K562 (cell line): ENCODE measurements around the gene PRKAR1B. TPM values are rescaled to one million over a fixed set of nuclear protein-coding genes. Genes with fewer than 3 reads are reported as not detected.

Experiments
- ATAC-seq: fragments of 200-7000 bp; cut with Tn5 transposase; 3 replicates; pipeline ENCODE4 v1.9.1; 2020; ENCODE audit warnings: moderate library complexity
- BruUV-seq: library from RNA; stranded (reverse); fragments of 400-500 nt; replicated peaks from 2 replicates; lab custom pipeline; 2021; lab: Mats Ljungman, UMichigan
- CTCF ChIA-PET: fragments of 300-600 bp; formaldehyde crosslinking; extraction: SDS; loops from one replicate; lab custom pipeline; 2021; ENCODE audit warnings: low intra/inter-chr PET ratio; lab: Yijun Ruan, JAX
- POLR2A ChIA-PET: fragments of 300-600, 350-650 bp; sonication (Branson Sonifier 250); formaldehyde crosslinking; extraction: SDS; loops from one replicate; lab custom pipeline; 2021; ENCODE audit warnings: antibody characterized with exemption, inconsistent platforms; lab: Yijun Ruan, JAX
- DNase-seq, 4 experiments: peaks; one replicate each; pipeline versions ENCODE4 v3.0.0 to v3.0.0-alpha.2; 2011 to 2018; ENCODE audit warnings: low spot score in 3 of 4, mixed read lengths in 3 of 4; ENCODE audit errors: extremely low read depth in 1 of 4
- FAIRE-seq: peaks from 2 replicates; lab custom pipeline; 2011; peaks lifted over from hg19 to GRCh38; lab: Jason Lieb, UNC
- H2AFZ ChIP-seq: 2 replicates; pipeline ENCODE4 v1.6.0; 2011; ENCODE audit warnings: low read depth, low read length, control low read depth, inconsistent platforms
- H3K27ac ChIP-seq: fragments of 200-600 bp; 3 replicates; pipeline ENCODE4 v1.8.0; 2011; ENCODE audit warnings: low read depth, mild to moderate bottlenecking, control low read depth, inconsistent platforms, low read length, moderate library complexity, mixed read lengths; ENCODE audit errors: extremely low read depth
- H3K27me3 ChIP-seq, 2 experiments: fragments of 300-600 bp in 1 of 2; 2 replicates in 1 of 2; 3 replicates in 1 of 2; pipeline versions ENCODE4 v1.6.0 to v1.8.0; 2011; ENCODE audit warnings: inconsistent platforms in 2 of 2, low read length in 2 of 2, mild to moderate bottlenecking in 1 of 2, mixed read lengths in 1 of 2, moderate library complexity in 1 of 2; ENCODE audit not compliant: control insufficient read depth in 2 of 2, insufficient read depth in 2 of 2
- H3K36me3 ChIP-seq: fragments of 300-600 bp; 3 replicates; pipeline ENCODE4 v1.8.0; 2011; ENCODE audit warnings: mild to moderate bottlenecking, low read length, inconsistent platforms; ENCODE audit not compliant: control insufficient read depth, insufficient read depth
- H3K4me1 ChIP-seq, 2 experiments: fragments of 200-600 bp in 1 of 2; replicated peaks in 1 of 2; 2 replicates in 1 of 2; 3 replicates in 1 of 2; pipeline versions ENCODE4 v1.5.1 to v1.8.0; 2011; ENCODE audit warnings: inconsistent platforms in 2 of 2, low read length in 2 of 2, mild to moderate bottlenecking in 1 of 2, mixed read lengths in 1 of 2, moderate library complexity in 1 of 2; ENCODE audit not compliant: control insufficient read depth in 2 of 2, insufficient read depth in 2 of 2
- H3K4me2 ChIP-seq: 2 replicates; pipeline ENCODE4 v1.6.1; 2011; ENCODE audit warnings: low read length, control low read depth, inconsistent platforms, mixed read lengths; ENCODE audit not compliant: insufficient read depth
- H3K4me3 ChIP-seq: fragments of 200-600 bp; sonication (generic), shearing (Covaris generic); 2 replicates; pipeline ENCODE4 v1.5.1; 2016; ENCODE audit warnings: control low read depth, inconsistent platforms
- H3K79me2 ChIP-seq: fragments of 200-600 bp; 3 replicates; pipeline ENCODE4 v1.8.0; 2011; ENCODE audit warnings: low read length, inconsistent platforms; ENCODE audit not compliant: control insufficient read depth, insufficient read depth
- H3K9ac ChIP-seq, 2 experiments: 2 replicates each; pipeline versions ENCODE4 v1.6.0 to v1.6.1; 2011; ENCODE audit warnings: low read depth in 2 of 2, low read length in 2 of 2, control low read depth in 1 of 2, inconsistent platforms in 1 of 2, mild to moderate bottlenecking in 1 of 2, mixed read lengths in 1 of 2; ENCODE audit not compliant: insufficient read depth in 1 of 2
- H3K9me1 ChIP-seq: one replicate; pipeline ENCODE4 v1.6.0; 2011; ENCODE audit warnings: inconsistent platforms, mild to moderate bottlenecking, low read length, moderate library complexity; ENCODE audit not compliant: control insufficient read depth, insufficient read depth
- H3K9me3 ChIP-seq: replicated peaks from 2 replicates; pipeline ENCODE4 v1.5.1; 2011; ENCODE audit warnings: low read depth, low read length, inconsistent platforms; ENCODE audit not compliant: control insufficient read depth, insufficient read depth
- H4K20me1 ChIP-seq: replicated peaks from 2 replicates; pipeline ENCODE4 v1.6.1; 2011; ENCODE audit warnings: low read length, inconsistent platforms, mixed read lengths; ENCODE audit not compliant: control insufficient read depth, insufficient read depth
- BRF1 ChIP-seq: IDR thresholded peaks from 3 replicates; pipeline ENCODE4 v1.6.1; 2011; ENCODE audit warnings: borderline replicate concordance, mild to moderate bottlenecking; ENCODE audit not compliant: insufficient read length; ENCODE audit errors: extremely low read depth
- E2F3 ChIP-seq: fragments of 250-450 bp; sonication (Bioruptor Pico); IDR thresholded peaks from 2 replicates; pipeline ENCODE4 v1.4.0; 2020; ENCODE audit warnings: mild to moderate bottlenecking
- GTF2A2 ChIP-seq: IDR thresholded peaks from 2 replicates; pipeline ENCODE4 v1.6.1; 2016; ENCODE audit warnings: mild to moderate bottlenecking, missing genetic modification characterization, missing compliant biosample characterization
- IFI16 ChIP-seq: fragments of 250-450 bp; sonication (Bioruptor Pico); IDR thresholded peaks from 2 replicates; pipeline ENCODE4 v2.1.2; 2022; ENCODE audit warnings: mild to moderate bottlenecking, inconsistent platforms
- MYBL2 ChIP-seq, 2 experiments: fragments of 450-650 bp in 1 of 2; sonication (generic) in 1 of 2; formaldehyde crosslinking in 1 of 2; IDR thresholded peaks; 2 replicates each; pipeline versions ENCODE4 v1.6.1 to v1.8.1; 2017 to 2022; ENCODE audit warnings: borderline replicate concordance in 1 of 2, inconsistent platforms in 1 of 2, low read depth in 1 of 2, mild to moderate bottlenecking in 1 of 2, missing genetic modification reagents in 1 of 2, moderate library complexity in 1 of 2
- OTX1 ChIP-seq: fragments of 450-650 bp; formaldehyde crosslinking; IDR thresholded peaks from 2 replicates; pipeline ENCODE4 v1.4.0; 2022; ENCODE audit warnings: mild to moderate bottlenecking
- SMARCA4 ChIP-seq: fragments of 450-650 bp; IDR thresholded peaks from 2 replicates; pipeline ENCODE4 v1.6.1; 2016
- SRF ChIP-seq, 2 experiments: fragments of 250-450, 450-650 bp in 1 of 2; sonication (Bioruptor Pico) in 1 of 2; sonication (generic) in 1 of 2; formaldehyde crosslinking; IDR thresholded peaks; 2 replicates each; pipeline versions ENCODE4 v1.5.0 to v1.5.1; 2020 to 2022; ENCODE audit warnings: mild to moderate bottlenecking in 1 of 2, missing genetic modification reagents in 1 of 2
- XRCC3 ChIP-seq: fragments of 450-650 bp; IDR thresholded peaks from 2 replicates; pipeline ENCODE4 v1.6.1; 2017; ENCODE audit warnings: mild to moderate bottlenecking, moderate library complexity
- ZNF592 ChIP-seq: fragments of 450-650 bp; IDR thresholded peaks from 2 replicates; pipeline ENCODE4 v1.6.1; 2017; ENCODE audit warnings: antibody characterized with exemption, mild to moderate bottlenecking
- WGBS: fragments of 100-300 bp; shearing (Covaris generic); methylation state at CpG from one replicate; pipeline ENCODE4 v1.1.6; 2016; ENCODE audit warnings: low coverage, mixed read lengths; ENCODE audit not compliant: insufficient coverage; ENCODE audit errors: missing lambda C conversion rate; 5-methylcytosine and 5-hydroxymethylcytosine counted together
- in situ Hi-C: fragments of 300-500 bp; cut with MboI; formaldehyde crosslinking; loops from 4 replicates; pipeline ENCODE4 v1.15.0; 2018; ENCODE audit warnings: inconsistent platforms, mixed read lengths
- intact Hi-C: fragments of 100-400 bp; cut with micrococcal nuclease; formaldehyde crosslinking; loops from 2 replicates; pipeline ENCODE4 v1.14.2; 2022
- polyA plus RNA-seq, 8 experiments: library from polyadenylated mRNA; depleted of rRNA in 4 of 8; stranded (reverse) in 5 of 8; unstranded in 3 of 8; fragments of >200 nt; fragmentation: Nextera tagmentation in 2 of 8; fragmentation: Illumina TruSeq in 1 of 8; extraction: Ambion mirVana in 2 of 8; extraction: Trizol in 1 of 8; gene quantifications; 2 replicates each; pipeline versions ENCODE4 v1.2.1 to v1.2.3, GENCODE V29; 2011 to 2014; ENCODE audit warnings: inconsistent platforms in 1 of 8, missing spikeins in 1 of 8
- total RNA-seq, 7 experiments: library from RNA; depleted of rRNA in 6 of 7; stranded (reverse); fragments of >200 nt in 6 of 7; fragmentation: Illumina TruSeq in 2 of 7; extraction: Trizol in 2 of 7; gene quantifications; 2 replicates each; pipeline versions ENCODE4 v1.2.1 to v1.2.3, GENCODE V29; 2011 to 2021; ENCODE audit warnings: low replicate concordance in 1 of 7

PRKAR1B gene
- total and polyA plus RNA-seq, 9 of the 15 experiments (the other 6 are each of a cell fraction or from before 2014, with no cell fraction given), result 0.99 to 30.5 (median 12.7) TPM

DNA sequence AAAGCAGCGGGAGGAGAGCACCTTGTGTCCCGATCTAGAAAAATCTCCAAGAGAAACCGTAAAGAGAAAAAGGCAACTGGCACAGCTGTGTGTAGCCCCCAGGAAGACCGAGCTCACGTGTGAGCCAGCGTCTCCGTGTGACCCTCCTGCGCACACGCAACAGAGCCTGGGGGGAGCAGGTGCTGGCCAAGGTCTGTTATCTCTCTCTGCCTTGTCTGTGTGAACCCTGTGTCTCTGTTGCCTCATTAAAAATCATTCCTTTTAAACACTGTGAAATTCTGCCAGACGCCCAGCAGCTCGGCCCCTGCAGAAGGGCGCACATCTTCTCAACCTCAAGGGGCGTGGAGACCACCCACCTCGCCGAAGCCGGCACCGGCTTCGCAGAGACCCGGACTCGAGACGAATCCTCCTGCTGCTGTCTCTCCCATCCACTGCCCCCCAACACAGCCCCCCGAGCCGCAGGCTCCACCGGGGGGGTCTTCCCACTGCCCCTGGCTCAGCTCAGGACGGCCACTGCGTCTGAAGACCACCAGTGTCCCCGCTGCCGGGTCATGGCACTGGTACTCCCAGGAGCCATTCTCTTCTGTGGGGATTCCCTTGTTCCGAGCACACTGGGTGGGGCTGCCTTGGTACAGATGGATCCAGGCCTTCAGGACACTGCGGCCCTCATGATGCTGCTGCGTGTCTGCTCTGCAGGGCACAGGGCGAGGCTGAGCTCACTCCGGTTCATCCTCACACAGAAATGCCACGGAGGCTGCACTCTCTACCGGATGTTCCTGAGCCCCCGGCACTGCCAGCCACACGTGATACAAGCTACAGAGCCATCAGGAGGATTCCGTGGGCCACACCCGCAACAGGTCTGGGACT lies 94.9 kb downstream of the PRKAR1B start (continued):
- TF ChIP-seq ZNF592 (no peak), SRF (CRISPR knock-in tag; IDR thresholded peaks at IDR 0.05) (no peak), XRCC3 (no peak), OTX1 (CRISPR knock-in tag) (no peak)

DNA sequence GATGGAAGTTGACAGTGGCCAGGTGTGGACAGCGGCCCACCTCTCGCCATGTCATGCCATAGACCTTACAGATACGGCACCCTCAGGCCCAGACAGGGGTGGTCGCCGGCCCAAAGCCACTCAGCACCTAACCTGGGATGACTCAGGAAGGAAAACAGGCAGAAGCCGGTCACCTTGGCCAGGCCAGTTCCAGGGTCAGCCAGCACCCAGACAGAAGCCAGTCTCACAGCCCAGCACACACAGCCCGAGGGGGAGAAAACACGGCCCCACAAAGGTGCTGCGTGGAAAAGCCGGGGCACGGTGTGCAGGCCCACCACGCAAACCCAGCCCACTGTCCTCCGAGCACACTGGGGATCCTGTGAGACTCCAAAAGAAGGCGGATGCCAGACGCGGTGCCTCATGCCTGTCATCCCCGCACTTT lies 95.8 kb downstream of the PRKAR1B start:
- no TSS peak for BruUV-seq
- intact Hi-C loops, result no loop called here
- POLR2A ChIA-PET, result interaction anchor here (1.3 kb wide), 1 partner anchor 20 kb away, joined by 3 read pairs; no protein-coding TSS in a partner anchor

More for the DNA sequence above, 95.8 kb downstream of the PRKAR1B start:
- Histone ChIP-seq H3K27ac (no peak overlapping the region), H3K9me1 (no peaks in the 10 kb centered on the region), H3K36me3 (0 out of 3 replicates have a peak, but pooled peaks cover 5% of the 10 kb centered on the region), H3K9ac (peak overlapping the region in 1 of 2 experiments; percentile 79; a peak in 2 of 4 replicates), H3K4me3 (no peak overlapping the region), H2AFZ (no peak overlapping the region), H4K20me1 (no peaks in the 10 kb centered on the region), H3K4me2 (no peak overlapping the region), H3K9me3 (no peaks in the 10 kb centered on the region), H3K79me2 (peaks cover 25% of the 10 kb centered on the region), H3K4me1 (peaks cover 0 to 48% of the 10 kb centered on the region in 2 experiments; a peak in 4 of 5 replicates), H3K27me3 (no peaks in the 10 kb centered on the region)
- ATAC-seq, result no peak
- no peak for FAIRE-seq
- 90% methylated on average over 9 of the region's 17 CpGs for WGBS
- TF ChIP-seq E2F3 (CRISPR knock-in tag) (no peak), GTF2A2 (tag) (no peak), IFI16 (CRISPR knock-in tag) (no peak), BRF1 (no peak), SMARCA4 (no peak), MYBL2 (IDR thresholded peaks at IDR 0.05; ENCODE audit: low read depth) (no peak), MYBL2 (CRISPR knock-in tag; IDR thresholded peaks at IDR 0.05; ENCODE audit: borderline replicate concordance) (no peak)
- in situ Hi-C loops, result no loop called here
- CTCF ChIA-PET, result no interaction called here
- DNase-seq, result no peak
